Activated CD8-positive, alpha-beta memory T cell treated with anti-CD3 and anti-CD28 coated beads for 1 hour (primary cell): ENCODE measurements around the gene RABGEF1.
"Not testable (repeated sequence)": the region's sequence is repeated elsewhere in the genome, so short reads cannot be mapped to it uniquely, and the experiment has no call there.

ENCODE experiments used
- DNase-seq, 2 donors: peaks; one replicate each; pipeline ENCODE4 v3.0.0-alpha.2; 2020; ENCODE audit warnings: low read depth in 1 of 2; ENCODE audit errors: extremely low read depth in 1 of 2

Gene RABGEF1

GRCh38 chr7:66846096-66846445 lies 105.5 kb downstream of the RABGEF1 start:
- DNase-seq: not testable (repeated sequence)

- not testable (repeated sequence) for DNase-seq
Observed at GRCh38 chr7:66847523-66847855, 107.0 kb downstream of the RABGEF1 start.

- no peak for DNase-seq
Observed at GRCh38 chr7:66847879-66848790, 107.6 kb downstream of the RABGEF1 start.

DNA sequence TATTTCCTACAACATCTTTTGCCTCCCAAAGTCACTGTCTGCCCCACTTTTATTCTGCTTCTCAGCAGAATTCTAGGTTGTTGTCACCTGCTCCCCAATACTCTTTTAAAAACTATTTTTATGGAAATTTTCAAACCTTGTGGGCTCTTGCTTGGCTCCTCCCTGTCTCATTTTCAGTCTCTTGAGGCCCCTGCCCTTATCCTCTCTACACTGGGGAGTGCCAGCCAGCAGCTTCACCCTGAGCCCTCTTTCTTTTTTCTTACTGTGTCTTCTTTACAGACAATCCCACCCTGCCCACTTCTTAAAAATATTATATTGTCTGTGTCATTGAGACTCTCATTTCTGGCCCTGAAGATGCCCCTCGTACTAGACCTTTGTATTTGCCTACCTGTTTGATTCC lies 118.8 kb downstream of the RABGEF1 start:
- DNase-seq: no peak

- no peak for DNase-seq
Observed at GRCh38 chr7:66859794-66860645, 119.5 kb downstream of the RABGEF1 start.

GRCh38 chr7:66860767-66861166 lies 120.2 kb downstream of the RABGEF1 start:
- no peak for DNase-seq
